ENCODE results near the gene WDTC1. TPM values are rescaled to one million over a fixed set of nuclear protein-coding genes. Genes with fewer than 3 reads are reported as not detected.

WDTC1 gene
- total and polyA plus RNA-seq, 2 experiments from 2014 or later, result 3.8 to 14.0 TPM

GRCh38 chr1:27218736-27219135 lies 15.7 kb upstream of the WDTC1 start (continued):
- TF ChIP-seq EZH2 (IDR thresholded peaks at IDR 0.05; ENCODE audit: low read depth, unreplicated experiment), result no peak
- no peak for TF ChIP-seq STAT1 (IDR thresholded peaks at IDR 0.05; ENCODE audit: unreplicated experiment)
- no peak for TF ChIP-seq CTCF (conservative IDR thresholded peaks at IDR 0.05; ENCODE audit: low read depth in 2 of 2)
- no peak for TF ChIP-seq POLR2AphosphoS5 (IDR thresholded peaks at IDR 0.05; ENCODE audit: low read depth)
- no peak for TF ChIP-seq ZNF331 (CRISPR knock-in tag; IDR thresholded peaks at IDR 0.05; ENCODE audit: low read depth)

- H3K27ac Mint-ChIP-seq, result no peak overlapping the region
- H3K27me3 Mint-ChIP-seq (ENCODE audit: insufficient read depth, low read depth, poor library complexity), result peaks cover 2% of the 10 kb centered on the region
- no peak overlapping the region for H3K27ac ChIP-seq (ENCODE audit: low read depth)
- H3K9me2 ChIP-seq (ENCODE audit: insufficient read depth), result no peaks in the 10 kb centered on the region
- no peak for DNase-seq (ENCODE audit: low spot score)
- H3K27me3 ChIP-seq (ENCODE audit: insufficient read depth), result no peaks in the 10 kb centered on the region
- H3K4me1 ChIP-seq (ENCODE audit: insufficient read depth), result no peaks in the 10 kb centered on the region
- no peaks in the 10 kb centered on the region; the same call in 2 of the 3 replicates for H3K36me3 Mint-ChIP-seq (ENCODE audit: low read depth)
- H3K4me1 Mint-ChIP-seq, result no peaks in the 10 kb centered on the region
- H3K79me2 ChIP-seq (replicated peaks; ENCODE audit: insufficient read depth), result no peaks in the 10 kb centered on the region
- no peak overlapping the region for H3K4me3 ChIP-seq
- no peaks in the 10 kb centered on the region for H3K36me3 ChIP-seq (ENCODE audit: insufficient read depth)
- no peaks in the 10 kb centered on the region for H3F3A ChIP-seq (replicated peaks; ENCODE audit: low read depth)
- no peaks in the 10 kb centered on the region; the same call in 2 of the 3 replicates for H3K9me3 Mint-ChIP-seq
- no peak overlapping the region for H3K4me3 Mint-ChIP-seq
- no peaks in the 10 kb centered on the region for H4K20me1 ChIP-seq (replicated peaks; ENCODE audit: insufficient read depth)
- peak overlapping the region; percentile 63; the same call in 1 of the 2 replicates for H2AFZ ChIP-seq
- ATAC-seq, result no peak
- H3K4me2 ChIP-seq, result no peak overlapping the region
- no peak for TF ChIP-seq NANOG (IDR thresholded peaks at IDR 0.05; ENCODE audit: borderline replicate concordance)
- no peak for TF ChIP-seq REST (IDR thresholded peaks at IDR 0.05; ENCODE audit: unreplicated experiment)
- TF ChIP-seq POLR2AphosphoS5 (IDR thresholded peaks at IDR 0.05; ENCODE audit: low read depth), result no peak
- TF ChIP-seq EZH2phosphoT487 (IDR thresholded peaks at IDR 0.05; ENCODE audit: unreplicated experiment), result no peak
- TF ChIP-seq EZH2 (IDR thresholded peaks at IDR 0.05; ENCODE audit: low read depth, unreplicated experiment), result no peak
- no peak for TF ChIP-seq JUNB (IDR thresholded peaks at IDR 0.05; ENCODE audit: unreplicated experiment)
- no peak for TF ChIP-seq ETS1 (IDR thresholded peaks at IDR 0.05)
- TF ChIP-seq ZNF331 (CRISPR knock-in tag; IDR thresholded peaks at IDR 0.05; ENCODE audit: low read depth), result no peak
- TF ChIP-seq CREB1 (CRISPR knock-in tag; IDR thresholded peaks at IDR 0.05; ENCODE audit: low read depth), result no peak
- no peak for TF ChIP-seq STAT1 (IDR thresholded peaks at IDR 0.05; ENCODE audit: unreplicated experiment)
- TF ChIP-seq ZNF462 (CRISPR knock-in tag; IDR thresholded peaks at IDR 0.05), result no peak
Measured at GRCh38 chr1:27220096-27220495, 14.3 kb upstream of the WDTC1 start.

Data from GM23338 (cell line).